Endothelial cell of umbilical vein (primary cell): ENCODE measurements around the gene DCLK1. TPM values are rescaled to one million over a fixed set of nuclear protein-coding genes. Genes with fewer than 3 reads are reported as not detected.
A peak's percentile ranks its signal among the peaks of the same experiment; 100 is the strongest.

Source experiments
- BruUV-seq: library from RNA; stranded (reverse); fragments of 400-500 nt; replicated peaks from 2 replicates; lab custom pipeline; 2021; lab: Mats Ljungman, UMichigan
- CTCF ChIA-PET: fragments of 300-600, 350-600 bp; sonication (Branson Sonifier 250); formaldehyde crosslinking; loops from one replicate; lab custom pipeline; 2021; ENCODE audit warnings: antibody characterized with exemption, inconsistent platforms; lab: Charles Lee
- POLR2A ChIA-PET: fragments of 300-600, 350-600 bp; sonication (Branson Sonifier 250); formaldehyde crosslinking; loops from one replicate; lab custom pipeline; 2021; ENCODE audit warnings: antibody characterized with exemption, inconsistent platforms; lab: Charles Lee
- DNase-seq: peaks from one replicate; pipeline ENCODE4 v3.0.0-alpha.2; 2011; ENCODE audit warnings: low read depth, low spot score
- FAIRE-seq: peaks from 2 replicates; lab custom pipeline; 2011; peaks lifted over from hg19 to GRCh38; lab: Jason Lieb, UNC
- H2AFZ ChIP-seq: 2 replicates; pipeline ENCODE4 v1.6.0; 2012; ENCODE audit warnings: low read depth, low read length, control low read depth, inconsistent platforms
- H3K27ac ChIP-seq: 2 replicates; pipeline ENCODE4 v1.5.1; 2011; ENCODE audit warnings: low read depth, mild to moderate bottlenecking, control low read depth, low read length, moderate library complexity; ENCODE audit not compliant: insufficient read depth
- H3K27me3 ChIP-seq, 2 experiments: 2 replicates each; pipeline versions ENCODE4 v1.6.0 to v1.6.1; 2011; ENCODE audit warnings: low read length in 2 of 2, mixed read lengths in 1 of 2; ENCODE audit not compliant: control insufficient read depth in 2 of 2, insufficient read depth in 2 of 2
- H3K36me3 ChIP-seq, 2 experiments: 2 replicates in 1 of 2; 3 replicates in 1 of 2; pipeline ENCODE4 v1.5.1; 2011; ENCODE audit warnings: low read length in 2 of 2, mild to moderate bottlenecking in 1 of 2, moderate library complexity in 1 of 2; ENCODE audit not compliant: control insufficient read depth in 2 of 2, insufficient read depth in 2 of 2; ENCODE audit errors: extremely low read depth in 1 of 2
- H3K4me1 ChIP-seq: 3 replicates; pipeline ENCODE4 v1.5.1; 2011; ENCODE audit warnings: mild to moderate bottlenecking, low read length; ENCODE audit not compliant: control insufficient read depth, insufficient read depth; ENCODE audit errors: extremely low read depth
- H3K4me2 ChIP-seq: 2 replicates; pipeline ENCODE4 v1.6.1; 2011; ENCODE audit warnings: low read length, control low read depth, mixed read lengths; ENCODE audit not compliant: insufficient read depth
- H3K4me3 ChIP-seq, 3 experiments: fragments of 200-600 bp in 1 of 3; sonication (generic), shearing (Covaris generic) in 1 of 3; replicated peaks in 1 of 3; 2 replicates each; pipeline ENCODE4 v1.5.1; 2011 to 2016; ENCODE audit warnings: control low read depth in 3 of 3, low read length in 3 of 3, mild to moderate bottlenecking in 2 of 3, inconsistent platforms in 1 of 3, low read depth in 1 of 3, moderate library complexity in 1 of 3; ENCODE audit not compliant: insufficient read depth in 1 of 3
- H3K79me2 ChIP-seq: 2 replicates; pipeline ENCODE4 v1.6.0; 2012; ENCODE audit warnings: low read length, inconsistent platforms; ENCODE audit not compliant: control insufficient read depth, insufficient read depth
- H3K9ac ChIP-seq: replicated peaks from 2 replicates; pipeline ENCODE3; 2011; ENCODE audit warnings: low read length, control low read depth; ENCODE audit not compliant: insufficient read depth; ENCODE audit errors: extremely low read depth
- H3K9me1 ChIP-seq: replicated peaks from 3 replicates; pipeline ENCODE4 v1.6.0; 2011; ENCODE audit warnings: mild to moderate bottlenecking, low read length; ENCODE audit not compliant: control insufficient read depth, insufficient read depth; ENCODE audit errors: extremely low read depth
- H3K9me3 ChIP-seq: replicated peaks from 2 replicates; pipeline ENCODE4 v1.5.1; 2012; ENCODE audit warnings: low read length, inconsistent platforms; ENCODE audit not compliant: control insufficient read depth, insufficient read depth
- H4K20me1 ChIP-seq: replicated peaks from 2 replicates; pipeline ENCODE3; 2011; ENCODE audit warnings: mild to moderate bottlenecking, low read length; ENCODE audit not compliant: control insufficient read depth, insufficient read depth; ENCODE audit errors: extremely low read depth
- CTCF ChIP-seq, 2 donors: IDR thresholded peaks; 1 replicate in 1 of 2; 2 replicates in 1 of 2; pipeline ENCODE4 v1.5.1; 2011; ENCODE audit warnings: low read length in 2 of 2, mild to moderate bottlenecking in 2 of 2, moderate library complexity in 2 of 2, control low read depth in 1 of 2, inconsistent platforms in 1 of 2, low read depth in 1 of 2; ENCODE audit not compliant: insufficient read depth in 1 of 2; ENCODE audit errors: extremely low read depth in 1 of 2
- EZH2 ChIP-seq: IDR thresholded peaks from 2 replicates; pipeline ENCODE4 v1.6.1; 2012; ENCODE audit warnings: borderline replicate concordance, low read depth, mild to moderate bottlenecking, moderate library complexity, low read length, inconsistent platforms; ENCODE audit not compliant: severe bottlenecking
- FOS ChIP-seq: IDR thresholded peaks from 2 replicates; pipeline ENCODE4 v1.6.1; 2011; ENCODE audit warnings: mild to moderate bottlenecking, low read length, moderate library complexity, borderline replicate concordance; ENCODE audit not compliant: insufficient read depth
- GATA2 ChIP-seq: IDR thresholded peaks from 2 replicates; pipeline ENCODE4 v1.7.0; 2011; ENCODE audit warnings: low read depth, mild to moderate bottlenecking, moderate library complexity, mixed read lengths, low read length; ENCODE audit not compliant: insufficient read length, insufficient read depth
- JUN ChIP-seq: IDR thresholded peaks from 2 replicates; pipeline ENCODE4 v1.6.1; 2011; ENCODE audit warnings: borderline replicate concordance, low read depth; ENCODE audit not compliant: insufficient read length, insufficient read depth
- MYC ChIP-seq: IDR thresholded peaks from one replicate; pipeline ENCODE4 v1.6.1; 2011; ENCODE audit warnings: mild to moderate bottlenecking, low read depth, low read length
- POLR2A ChIP-seq: IDR thresholded peaks from 2 replicates; pipeline ENCODE4 v1.6.1; 2012; ENCODE audit warnings: low read depth, mild to moderate bottlenecking, control low read depth, low read length
- POLR2AphosphoS5 ChIP-seq: IDR thresholded peaks from 2 replicates; pipeline ENCODE4 v1.6.1; 2012; ENCODE audit warnings: low read depth, mild to moderate bottlenecking, control low read depth, low read length, moderate library complexity; ENCODE audit not compliant: insufficient read depth
- dilution Hi-C: fragments of 300-500 bp; cut with MboI; formaldehyde crosslinking; loops from one replicate; pipeline ENCODE4 v1.15.0; 2019; ENCODE audit warnings: low sequenced_read_pairs; ENCODE audit not compliant: extremely low pct_ligation_motif_present
- intact Hi-C: fragments of 100-400 bp; cut with micrococcal nuclease; formaldehyde crosslinking; loops from one replicate; pipeline ENCODE4 v1.10.0; 2022
- polyA plus RNA-seq, 4 experiments: library from polyadenylated mRNA; depleted of rRNA in 3 of 4; stranded (reverse) in 3 of 4; unstranded in 1 of 4; fragments of >200 nt; gene quantifications; 2 replicates each; pipeline versions ENCODE4 v1.2.1 to v1.2.3, GENCODE V29; 2011 to 2012; ENCODE audit warnings: missing spikeins in 1 of 4
- total RNA-seq: library from RNA; stranded (reverse); gene quantifications from 2 replicates; pipeline ENCODE4 v1.2.3, GENCODE V29; 2021
- TF ChIP-seq, protein P1 (sequence below): IDR thresholded peaks from 2 replicates; pipeline ENCODE4 v1.6.1; 2011; ENCODE audit not compliant: insufficient read depth, insufficient read length

The DCLK1 gene
- total and polyA plus RNA-seq, 2 donors (not counting 3 experiments of a cell fraction or from before 2014, with no cell fraction given), result 0.28 to 3.9 TPM

- no peaks in the 10 kb centered on the region for H3K27me3 ChIP-seq
- no peaks in the 10 kb centered on the region for H3K9me1 ChIP-seq
- intact Hi-C loops, result no loop called here
- H3K4me2 ChIP-seq, result no peak overlapping the region
- no TSS peak for BruUV-seq
- ChIA-PET POLR2A (no interaction called here), CTCF (interaction anchor here (1.7 kb wide), 1 partner anchor 9 kb away, joined by 5 read pairs; no protein-coding TSS in a partner anchor)
- no peak overlapping the region for H3K27ac ChIP-seq
- H2AFZ ChIP-seq, result no peak overlapping the region
- no peaks in the 10 kb centered on the region for H4K20me1 ChIP-seq
- H3K9me3 ChIP-seq, result no peaks in the 10 kb centered on the region
- dilution Hi-C loops, result no loop called here
- H3K36me3 ChIP-seq, result no peaks in the 10 kb centered on the region
- no peaks in the 10 kb centered on the region for H3K79me2 ChIP-seq
- no peak overlapping the region for H3K9ac ChIP-seq
- H3K4me3 ChIP-seq, result no peak overlapping the region
- H3K4me1 ChIP-seq, result no peaks in the 10 kb centered on the region
- TF ChIP-seq EZH2 (no peak), FOS (no peak), CTCF (IDR thresholded peaks at IDR 0.05; ENCODE audit: extremely low read depth in 1 of 2, insufficient read depth in 1 of 2, low read depth in 1 of 2, low read length in 2 of 2) (no peak), MYC (no peak), POLR2A (no peak), POLR2AphosphoS5 (no peak), JUN (no peak), GATA2 (no peak)
- TF ChIP-seq, protein P1, sequence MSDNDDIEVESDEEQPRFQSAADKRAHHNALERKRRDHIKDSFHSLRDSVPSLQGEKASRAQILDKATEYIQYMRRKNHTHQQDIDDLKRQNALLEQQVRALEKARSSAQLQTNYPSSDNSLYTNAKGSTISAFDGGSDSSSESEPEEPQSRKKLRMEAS, result no peak
- FAIRE-seq (peak; percentile 12), DNase-seq (no peak)
Measured at GRCh38 chr13:36115306-36115705, 15.9 kb downstream of the DCLK1 start.
